Kasumi-1 (cell line): Measurements from ENCODE around the gene PUM1.

Source experiments
- DNase-seq, 2 experiments: peaks; one replicate each; lab custom pipeline; 2025; lab: John Stamatoyannopoulos, UW

The PUM1 gene

DNA sequence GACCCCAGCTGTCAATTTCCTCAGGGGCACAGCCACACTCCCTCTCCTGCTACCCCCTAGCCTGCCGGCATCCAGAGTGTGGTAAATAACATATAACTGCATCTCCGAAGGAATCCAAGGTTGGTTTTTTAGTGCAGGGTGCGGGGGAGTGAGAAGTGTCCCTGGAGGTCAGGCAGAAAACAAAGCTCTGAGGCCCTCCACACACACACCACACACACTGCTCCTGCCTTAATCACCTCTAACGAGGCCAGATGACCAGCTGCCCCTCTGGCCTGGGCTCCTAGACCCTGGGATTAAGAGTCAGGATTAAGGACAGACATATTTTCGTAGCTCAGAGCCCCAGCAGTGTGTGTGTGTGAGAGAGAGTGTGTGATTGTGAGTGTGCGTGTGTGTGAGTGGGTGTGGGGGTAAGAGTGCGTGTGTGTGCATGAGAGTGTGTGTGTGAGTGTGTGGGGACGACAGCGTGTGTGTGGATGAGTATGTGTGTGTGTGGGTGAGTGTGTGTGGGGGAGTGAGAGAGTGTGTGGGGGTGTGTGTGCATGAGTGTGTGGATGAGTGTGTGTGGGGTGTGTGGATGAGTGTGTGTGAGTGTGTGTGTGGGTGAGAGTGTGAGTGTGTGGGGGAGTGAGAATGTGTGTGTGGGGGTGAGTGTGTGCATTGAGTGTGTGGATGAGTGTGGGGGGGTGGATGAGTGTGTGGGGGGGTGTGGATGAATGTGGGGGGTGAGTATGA lies 171.6 kb downstream of the PUM1 start:
- no peak for DNase-seq

DNA sequence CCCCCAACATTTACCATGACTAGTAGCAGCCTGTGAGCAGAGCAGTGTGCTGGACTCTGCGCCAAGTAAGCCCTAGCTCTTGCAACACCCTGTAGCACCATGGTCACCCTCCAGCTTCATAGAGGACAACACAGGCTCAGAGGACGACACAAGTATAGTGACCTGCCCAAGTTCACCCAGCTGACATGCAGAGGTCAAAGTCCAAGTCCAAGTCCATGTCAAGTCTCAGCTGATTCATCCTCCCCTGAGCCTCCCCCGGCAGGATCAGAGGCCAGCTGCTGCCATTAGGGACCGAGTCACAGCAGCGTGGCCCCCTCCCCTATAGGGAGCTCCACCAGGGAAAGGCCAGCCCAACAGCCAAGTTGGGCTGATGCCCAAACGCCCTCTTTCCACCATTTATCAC lies 172.8 kb downstream of the PUM1 start:
- no peak for DNase-seq

DNA sequence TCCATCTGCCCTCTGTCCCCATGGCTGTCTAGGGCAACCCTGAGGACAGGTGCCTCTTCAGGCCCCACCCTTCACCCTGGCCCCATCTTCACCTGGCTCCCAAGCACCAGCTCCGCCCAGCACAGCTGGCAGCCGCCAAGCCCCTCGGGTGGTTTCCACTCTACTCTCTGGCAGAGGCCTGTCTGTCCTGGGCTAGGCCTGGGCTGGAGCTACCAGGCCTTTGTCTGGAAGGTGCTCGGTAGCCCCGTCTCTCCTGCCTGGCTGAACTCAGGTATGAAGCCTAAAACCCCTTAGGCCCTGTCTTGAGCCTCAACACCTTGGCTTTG lies 174.3 kb downstream of the PUM1 start:
- no peak for DNase-seq

DNA sequence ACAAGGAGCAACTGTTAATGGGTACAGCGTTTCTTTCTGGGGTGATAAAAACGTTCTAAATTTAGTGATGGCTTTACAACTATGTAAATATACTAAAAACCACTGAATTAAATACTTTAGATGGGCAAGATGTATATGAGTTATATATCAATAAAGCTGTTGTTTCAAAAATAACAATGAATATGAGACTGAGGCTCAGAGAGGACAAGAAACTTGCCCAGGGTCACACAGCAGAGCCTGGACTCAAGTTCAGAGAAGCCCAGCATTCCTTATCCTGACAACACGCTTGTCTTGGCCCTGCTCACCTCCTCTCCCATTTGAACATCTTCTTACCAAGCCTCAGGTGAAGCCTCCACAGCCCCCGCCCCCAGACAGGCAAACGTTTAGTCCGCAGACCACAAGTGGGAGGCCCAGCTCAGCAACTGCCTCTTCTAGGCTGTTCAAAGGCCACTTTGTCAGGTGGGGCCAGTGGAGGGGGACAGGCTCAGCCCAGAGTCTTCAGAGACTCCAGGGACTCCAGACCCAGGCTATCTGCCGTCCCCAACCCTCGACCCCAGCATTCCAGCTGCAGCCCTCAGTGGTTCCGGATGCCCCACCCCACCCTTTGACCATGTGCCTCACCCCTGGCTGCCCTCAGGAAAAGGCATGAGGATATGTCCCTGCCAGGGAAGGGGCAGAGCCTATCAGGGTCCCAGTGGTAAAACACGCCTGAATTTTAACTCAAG lies 174.9 kb downstream of the PUM1 start:
- no peak for DNase-seq

DNA sequence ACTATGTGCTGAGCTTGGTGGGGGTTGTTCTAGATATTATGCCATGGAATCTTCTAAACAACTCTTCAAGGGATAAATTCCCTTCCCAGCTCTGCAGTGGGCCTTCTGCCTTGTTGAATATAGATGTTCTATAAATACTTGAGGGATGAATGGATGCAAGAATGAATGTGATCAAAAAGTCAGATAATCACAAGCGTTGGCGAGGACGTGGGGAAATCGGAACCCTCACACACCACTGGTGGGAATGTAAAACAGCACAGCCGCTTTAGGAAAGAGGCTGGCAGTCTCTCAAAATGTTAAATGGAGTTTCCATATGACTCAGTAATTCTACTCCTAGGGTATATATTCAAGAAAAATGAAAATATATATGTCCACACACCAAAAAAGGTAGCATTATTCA lies 176.0 kb downstream of the PUM1 start:
- no peak for DNase-seq

DNA sequence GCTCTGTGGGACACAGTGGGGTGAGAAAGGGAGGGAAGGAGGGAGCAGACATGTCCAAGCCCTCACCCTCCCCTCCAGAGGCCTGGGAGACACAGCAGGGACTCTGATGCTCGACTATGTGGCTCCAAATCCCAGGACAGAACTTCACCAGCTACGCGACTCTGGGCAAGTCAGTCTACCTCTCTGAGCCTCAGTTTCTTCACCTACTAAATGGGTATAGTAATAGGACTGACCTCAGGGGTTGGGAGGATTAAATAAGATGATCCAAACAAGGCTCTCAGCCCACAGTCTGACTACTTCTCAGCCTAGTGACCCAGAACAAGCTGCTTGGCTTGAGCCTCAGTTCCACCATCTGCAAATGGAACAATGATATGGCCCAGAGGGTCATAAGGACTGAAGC lies 176.5 kb downstream of the PUM1 start:
- no peak for DNase-seq

DNA sequence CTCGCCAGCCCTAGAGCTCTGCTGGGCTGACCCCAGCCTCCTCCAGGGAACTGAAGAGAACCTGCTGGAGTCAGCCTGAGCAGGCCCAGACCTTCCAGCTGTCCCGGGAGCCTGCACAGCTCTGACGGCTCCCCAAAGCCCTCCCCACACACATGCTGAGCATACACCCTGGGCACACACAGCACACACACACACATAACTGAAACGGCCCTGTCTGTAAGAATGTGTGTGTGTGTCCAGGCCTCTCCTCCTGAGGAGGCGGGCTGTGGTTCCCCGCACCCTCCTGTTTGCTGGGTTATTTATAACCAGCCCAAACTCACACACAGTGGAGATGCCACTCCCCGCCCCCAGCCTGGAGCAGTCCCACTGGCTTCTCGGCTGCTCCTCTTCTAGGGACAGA lies 177.1 kb downstream of the PUM1 start:
- DNase-seq: peak; percentile 43 to 65

DNA sequence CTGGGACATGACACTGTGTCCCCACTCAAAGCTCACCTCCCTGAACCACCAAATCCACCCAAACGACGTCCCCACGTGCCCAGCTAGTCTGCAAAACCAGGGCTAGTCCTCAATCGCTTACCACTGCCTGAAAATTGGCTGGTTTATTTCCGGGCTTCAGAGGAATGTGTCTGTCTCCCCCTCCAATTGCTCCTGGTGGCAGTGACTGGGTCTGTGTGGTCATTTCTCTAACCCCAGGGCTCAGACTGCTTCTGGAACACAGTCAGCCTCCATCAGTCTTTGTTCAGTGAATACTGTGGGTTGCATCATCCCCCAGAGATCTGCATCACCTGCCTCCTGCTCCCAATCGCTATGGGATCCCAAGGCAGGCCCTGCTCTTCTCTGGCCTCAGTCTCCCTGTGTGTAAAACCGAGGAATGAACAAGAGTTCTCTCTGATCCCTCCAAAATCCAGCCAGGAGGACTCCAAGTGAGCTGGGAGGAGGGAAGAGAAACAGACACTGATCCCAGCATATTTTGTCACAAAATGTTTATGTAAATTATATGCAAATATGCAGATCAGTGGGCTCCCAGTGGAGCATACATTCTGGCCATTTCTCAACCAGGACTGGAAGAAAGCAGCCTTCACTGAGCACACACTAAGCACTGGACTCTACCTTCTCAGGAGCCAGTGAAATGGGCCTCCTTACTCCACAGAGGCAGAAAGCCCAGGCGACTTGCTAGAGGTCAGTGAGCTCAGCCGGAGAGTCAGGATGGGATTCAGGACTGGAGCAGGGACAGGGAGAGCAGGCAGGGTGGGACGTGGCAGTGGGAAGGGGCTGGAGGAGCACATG lies 177.8 kb downstream of the PUM1 start:
- no peak for DNase-seq

DNA sequence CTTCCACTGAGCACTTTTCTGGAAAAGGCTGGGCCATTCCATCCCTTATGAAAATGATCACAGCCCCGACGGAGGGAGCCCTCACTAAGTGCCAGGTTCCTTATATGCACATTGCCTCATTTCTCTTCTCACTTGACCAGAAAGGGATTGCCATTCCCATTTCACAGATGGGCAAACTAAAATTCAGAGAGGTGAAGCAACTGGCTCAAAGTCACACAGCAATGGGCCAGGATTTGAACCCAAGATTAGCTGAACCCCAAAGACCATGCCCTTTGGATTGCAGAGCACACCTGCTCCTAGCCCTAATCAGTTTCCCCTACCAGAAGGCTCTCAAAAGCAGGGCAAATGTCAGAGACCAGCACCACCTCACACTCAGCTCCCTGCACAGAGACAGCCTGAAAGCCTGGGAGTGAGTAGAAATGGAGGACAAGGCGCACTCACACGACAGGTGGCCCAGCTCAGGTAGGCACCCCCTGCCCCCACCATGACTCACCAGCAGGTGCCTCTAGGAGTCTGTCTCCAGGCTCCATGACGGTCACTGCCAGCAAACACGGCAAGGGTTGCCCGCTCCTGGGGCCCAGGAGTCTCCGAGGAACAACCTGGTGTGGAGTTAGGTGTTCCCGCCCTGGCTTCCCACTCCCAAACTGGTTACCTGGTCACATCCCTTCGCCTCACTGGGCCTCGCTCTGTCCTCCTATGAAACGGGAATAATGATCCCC lies 178.6 kb downstream of the PUM1 start:
- DNase-seq: no peak

DNA sequence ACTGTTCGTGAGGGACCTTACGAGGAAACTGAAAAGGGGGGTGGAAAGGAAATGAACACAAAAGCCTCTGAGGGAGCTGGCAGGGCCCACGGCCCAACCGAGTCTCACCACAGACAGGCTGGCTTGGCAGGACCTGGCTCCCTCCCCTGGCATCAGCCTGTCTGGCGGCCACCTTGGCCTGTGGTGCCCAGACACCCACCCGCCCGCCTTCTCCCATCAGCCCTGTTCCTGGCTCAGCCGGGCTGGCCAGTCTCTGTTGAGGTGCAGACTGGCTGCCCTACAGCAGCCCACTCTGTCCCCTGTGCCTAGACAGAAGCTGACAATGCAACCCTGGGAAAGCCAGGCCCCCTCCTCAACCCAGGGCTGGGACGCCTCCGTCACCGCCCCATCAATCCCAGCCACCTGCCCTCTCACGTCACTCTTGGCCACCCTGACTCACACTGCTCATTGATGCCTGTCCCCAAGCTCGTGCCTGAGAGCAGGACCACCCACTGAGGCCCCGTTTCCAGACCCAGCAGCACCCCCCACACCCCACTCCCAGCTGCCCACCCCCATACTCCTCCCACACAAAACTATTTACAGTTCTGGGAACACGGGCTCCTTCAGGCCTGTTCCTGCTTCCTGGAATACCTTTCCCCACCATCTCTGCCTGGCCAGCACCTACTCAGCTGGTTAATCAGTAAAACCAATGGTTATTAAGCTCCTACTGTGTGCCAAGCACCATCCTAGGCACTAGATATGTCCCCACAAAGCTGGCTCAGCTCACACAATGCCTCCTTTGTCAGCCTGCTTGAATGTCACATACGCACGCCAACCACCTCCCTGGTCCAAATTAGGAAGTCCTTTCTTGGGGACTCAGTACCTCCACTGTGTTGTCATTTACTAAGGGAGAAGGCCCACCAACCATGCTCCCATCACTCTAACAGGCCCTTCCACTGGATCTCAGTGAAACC lies 179.7 kb downstream of the PUM1 start:
- DNase-seq: no peak

DNA sequence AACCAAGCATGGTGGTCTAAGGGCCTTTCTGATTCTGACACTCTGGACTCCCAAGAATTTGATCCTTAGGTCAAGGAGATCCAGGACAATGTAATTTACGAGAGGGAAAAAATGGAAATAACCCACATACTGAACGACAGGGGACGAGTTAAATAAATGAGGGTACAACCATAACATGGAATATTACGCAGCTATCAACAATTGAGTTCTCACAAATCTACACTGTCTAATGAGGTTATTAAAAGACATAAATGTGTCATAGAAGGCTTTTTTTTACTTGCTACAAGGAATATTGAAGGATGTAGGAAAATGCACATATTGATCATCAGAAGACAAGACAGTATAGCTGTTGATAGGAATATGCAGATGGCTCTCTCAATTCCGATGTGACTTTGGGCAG lies 180.8 kb downstream of the PUM1 start:
- no peak for DNase-seq

DNA sequence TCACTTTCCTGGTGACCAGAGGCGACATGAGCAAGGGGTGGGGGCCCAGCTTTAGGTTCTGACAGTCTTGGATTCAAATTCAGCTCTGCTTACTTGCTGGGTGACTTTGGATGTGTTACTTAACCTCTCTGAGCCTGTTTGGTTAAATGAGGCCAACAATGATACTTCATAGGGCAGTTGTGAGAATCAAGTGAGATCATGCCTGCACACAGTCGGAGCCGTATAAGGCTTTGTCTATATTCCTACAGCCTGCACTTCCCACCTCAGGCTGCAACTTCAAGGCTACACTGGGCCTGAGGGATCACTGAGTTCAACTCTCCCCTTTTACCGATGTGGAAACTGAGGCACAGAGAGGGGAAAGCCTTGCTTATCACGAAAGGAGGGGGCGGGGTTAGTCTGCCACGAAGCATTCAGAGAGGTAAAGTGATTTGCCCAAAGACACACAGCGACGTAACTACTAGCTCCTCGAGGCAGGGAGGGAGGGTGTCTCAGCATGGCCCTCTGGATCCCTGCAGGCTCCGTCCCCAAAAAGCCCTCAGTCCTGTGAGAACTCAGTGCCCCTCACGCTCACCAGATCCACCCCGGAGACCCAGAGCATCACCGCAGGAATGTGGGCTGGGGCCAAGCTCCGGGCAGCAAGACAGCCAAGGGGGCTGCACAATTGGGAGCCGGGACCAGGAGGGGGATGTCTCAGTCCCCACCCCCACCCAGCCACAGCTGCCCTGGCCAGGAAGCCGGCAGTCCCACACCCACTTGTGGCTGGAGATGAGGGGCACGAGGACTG lies 181.9 kb downstream of the PUM1 start:
- DNase-seq: no peak

DNA sequence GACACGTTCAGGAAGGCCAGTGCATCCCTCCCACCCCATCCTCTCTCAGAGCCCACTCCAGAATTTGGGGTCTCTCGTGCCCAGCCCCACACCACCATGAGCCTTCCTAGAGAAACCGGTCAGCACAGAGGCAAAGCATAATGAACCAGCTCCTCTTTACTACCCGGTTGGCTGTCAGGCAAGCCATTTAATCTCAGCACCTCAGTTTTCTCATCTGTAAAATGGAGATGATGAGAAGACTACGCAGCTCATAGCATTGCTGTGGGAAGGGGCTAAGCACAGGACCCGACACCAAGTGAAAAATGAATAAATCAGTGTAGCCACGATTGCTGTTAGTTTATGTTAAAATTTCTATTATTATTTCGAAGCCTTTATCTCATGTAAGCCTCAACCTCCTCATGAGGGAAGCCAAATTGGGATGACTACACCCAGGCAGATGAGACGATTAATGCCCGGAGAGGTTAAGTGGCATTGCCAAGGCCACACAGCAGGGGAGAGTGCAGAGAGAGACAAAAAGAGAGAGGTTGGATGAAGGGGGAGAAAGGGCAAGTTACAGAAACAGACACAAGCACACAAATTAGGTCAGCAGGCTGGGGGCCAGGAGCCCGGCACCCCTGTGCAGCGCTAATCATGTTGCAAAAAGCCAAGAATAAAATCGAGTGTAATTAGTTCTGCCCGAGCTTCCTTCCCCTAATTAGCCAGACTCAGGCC lies 182.7 kb downstream of the PUM1 start:
- no peak for DNase-seq
